Fibroblast of skin of left quadriceps (primary cell): ENCODE results near the gene CAPN10.

ENCODE experiments used
- DNase-seq, 2 experiments: peaks; one replicate each; pipeline ENCODE4 v3.0.0-alpha.2; 2013; ENCODE audit warnings: low read depth in 2 of 2

Gene CAPN10

DNA sequence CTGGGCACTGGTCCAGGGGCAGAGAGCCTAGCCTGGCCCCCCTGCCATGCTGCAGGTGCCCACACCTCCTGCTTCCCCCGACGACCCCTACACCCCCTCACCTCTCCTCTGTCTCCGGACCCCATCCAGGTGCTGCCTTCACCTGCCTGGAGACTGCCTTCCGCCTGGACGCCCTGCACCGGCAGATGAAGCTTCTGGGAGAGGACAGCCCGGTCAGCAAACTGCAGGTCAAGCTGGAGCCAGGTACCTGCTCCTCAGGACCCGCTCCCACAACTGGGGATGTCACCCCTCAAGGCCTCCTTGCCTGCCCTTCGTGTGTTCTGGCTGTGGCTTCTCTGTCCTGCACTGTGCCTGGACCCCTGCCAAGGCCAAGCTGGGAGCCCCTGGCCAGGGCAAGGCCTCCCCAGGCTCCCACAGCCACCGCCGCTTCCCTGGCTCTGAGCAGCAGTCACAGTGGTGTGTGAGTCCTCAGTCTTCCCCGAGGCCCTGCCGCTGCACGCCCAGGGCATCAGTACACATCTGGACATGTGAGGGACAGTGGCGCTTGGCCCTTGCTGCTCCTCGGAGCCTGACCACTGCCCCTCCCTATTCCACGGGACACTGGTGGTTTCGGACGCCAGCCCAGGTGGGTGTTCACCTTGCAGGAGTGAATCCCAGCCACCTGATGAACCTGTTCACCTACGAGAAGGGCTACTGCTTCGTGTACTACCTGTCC lies 12.0 kb upstream of the CAPN10 start:
- no peak for DNase-seq

DNA sequence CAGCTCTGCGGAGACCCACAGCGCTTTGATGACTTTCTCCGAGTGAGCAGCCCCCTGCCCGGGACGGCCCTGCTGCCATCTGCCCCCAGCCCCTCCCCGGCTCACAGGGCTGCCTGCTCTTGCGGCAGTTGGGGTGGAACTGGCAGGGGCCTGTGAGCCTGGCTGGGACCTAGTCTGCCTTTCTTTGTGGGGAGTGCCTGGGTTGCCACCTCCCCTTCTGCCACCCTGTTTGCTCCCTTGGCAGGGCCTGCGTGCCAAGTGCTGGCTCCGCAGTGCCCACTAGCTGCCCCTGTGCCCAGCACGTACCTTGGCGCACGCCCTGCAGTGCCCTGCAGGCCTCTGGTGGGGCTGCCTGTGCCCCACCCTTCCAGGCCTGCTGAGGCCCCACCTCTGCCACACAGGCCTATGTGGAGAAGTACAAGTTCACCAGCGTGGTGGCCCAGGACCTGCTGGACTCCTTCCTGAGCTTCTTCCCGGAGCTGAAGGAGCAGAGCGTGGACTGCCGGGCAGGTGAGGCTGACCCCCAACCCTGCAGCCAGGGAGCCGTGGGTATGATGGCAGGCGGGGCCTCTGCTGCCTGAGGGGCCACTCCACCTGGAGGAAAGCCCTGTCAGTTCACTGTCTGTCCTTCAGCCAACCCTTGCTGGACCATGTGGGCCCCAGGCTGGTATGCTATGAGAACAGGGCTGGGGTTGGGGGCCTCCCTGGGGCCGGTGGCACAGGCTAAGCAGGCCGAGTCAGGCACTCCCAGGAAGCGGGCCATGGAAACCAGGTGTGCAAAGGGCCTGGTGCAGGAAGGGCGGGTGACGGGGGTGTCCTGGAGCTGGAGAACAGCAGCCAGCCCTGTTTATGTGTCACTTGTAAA lies 11.2 kb upstream of the CAPN10 start:
- DNase-seq: no peak

DNA sequence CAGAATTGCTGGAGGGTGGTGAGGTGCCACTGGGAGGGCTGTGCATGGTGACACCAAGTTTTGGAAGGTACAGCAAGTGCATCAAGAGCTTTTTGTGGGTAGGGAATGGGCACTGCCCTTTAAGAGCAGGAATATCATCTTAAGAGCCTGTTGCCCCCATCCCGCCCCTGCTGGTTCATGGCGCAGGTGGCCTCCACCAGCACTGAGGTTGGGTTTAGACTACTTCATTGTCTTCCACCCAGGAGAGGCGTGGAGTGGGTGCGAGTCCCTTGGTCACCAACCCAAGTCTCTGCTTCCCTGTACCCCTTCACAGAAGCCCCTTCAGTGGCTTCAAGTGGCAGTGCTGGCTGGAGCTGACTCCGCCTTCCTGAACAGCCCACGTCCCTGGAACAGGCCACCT lies 10.5 kb upstream of the CAPN10 start:
- DNase-seq: no peak

- no peak for DNase-seq
Observed at GRCh38 chr2:240576436-240577205, 9.9 kb upstream of the CAPN10 start.

DNA sequence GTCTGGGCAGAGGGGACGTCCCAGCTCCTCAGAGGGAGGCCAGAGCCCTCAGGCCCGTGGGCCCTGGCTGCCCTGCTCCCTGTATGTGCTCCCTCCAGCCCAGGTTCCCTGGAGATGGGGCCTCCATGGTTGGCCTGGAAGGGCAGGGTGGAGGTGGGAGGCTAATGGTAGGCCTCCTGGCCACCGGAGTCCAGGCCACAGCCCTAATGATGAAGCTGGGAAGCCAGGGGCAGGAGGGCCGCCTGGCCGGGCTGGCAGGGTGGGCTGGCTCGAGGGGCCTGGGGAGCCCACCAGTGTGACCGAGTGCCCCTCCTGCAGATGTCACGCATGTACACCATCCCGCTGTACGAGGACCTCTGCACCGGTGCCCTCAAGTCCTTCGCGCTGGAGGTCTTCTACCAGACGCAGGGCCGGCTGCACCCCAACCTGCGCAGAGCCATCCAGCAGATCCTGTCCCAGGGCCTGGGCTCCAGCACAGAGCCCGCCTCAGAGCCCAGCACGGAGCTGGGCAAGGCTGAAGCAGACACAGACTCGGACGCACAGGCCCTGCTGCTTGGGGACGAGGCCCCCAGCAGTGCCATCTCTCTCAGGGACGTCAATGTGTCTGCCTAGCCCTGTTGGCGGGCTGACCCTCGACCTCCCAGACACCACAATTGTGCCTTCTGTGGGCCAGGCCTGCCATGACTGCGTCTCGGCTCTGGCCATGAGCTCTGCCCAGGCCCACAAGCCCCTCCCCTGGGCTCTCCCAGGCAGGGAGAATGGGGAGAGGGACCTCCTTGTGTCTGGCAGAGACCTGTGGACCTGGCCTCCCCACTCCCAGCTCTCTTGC lies 9.0 kb upstream of the CAPN10 start:
- DNase-seq: no peak

- no peak for DNase-seq
Observed at GRCh38 chr2:240578110-240578450, 8.5 kb upstream of the CAPN10 start.

GRCh38 chr2:240578488-240578887 lies 8.0 kb upstream of the CAPN10 start:
- no peak for DNase-seq

- DNase-seq: no peak
Observed at GRCh38 chr2:240579071-240579762, 7.3 kb upstream of the CAPN10 start.

DNA sequence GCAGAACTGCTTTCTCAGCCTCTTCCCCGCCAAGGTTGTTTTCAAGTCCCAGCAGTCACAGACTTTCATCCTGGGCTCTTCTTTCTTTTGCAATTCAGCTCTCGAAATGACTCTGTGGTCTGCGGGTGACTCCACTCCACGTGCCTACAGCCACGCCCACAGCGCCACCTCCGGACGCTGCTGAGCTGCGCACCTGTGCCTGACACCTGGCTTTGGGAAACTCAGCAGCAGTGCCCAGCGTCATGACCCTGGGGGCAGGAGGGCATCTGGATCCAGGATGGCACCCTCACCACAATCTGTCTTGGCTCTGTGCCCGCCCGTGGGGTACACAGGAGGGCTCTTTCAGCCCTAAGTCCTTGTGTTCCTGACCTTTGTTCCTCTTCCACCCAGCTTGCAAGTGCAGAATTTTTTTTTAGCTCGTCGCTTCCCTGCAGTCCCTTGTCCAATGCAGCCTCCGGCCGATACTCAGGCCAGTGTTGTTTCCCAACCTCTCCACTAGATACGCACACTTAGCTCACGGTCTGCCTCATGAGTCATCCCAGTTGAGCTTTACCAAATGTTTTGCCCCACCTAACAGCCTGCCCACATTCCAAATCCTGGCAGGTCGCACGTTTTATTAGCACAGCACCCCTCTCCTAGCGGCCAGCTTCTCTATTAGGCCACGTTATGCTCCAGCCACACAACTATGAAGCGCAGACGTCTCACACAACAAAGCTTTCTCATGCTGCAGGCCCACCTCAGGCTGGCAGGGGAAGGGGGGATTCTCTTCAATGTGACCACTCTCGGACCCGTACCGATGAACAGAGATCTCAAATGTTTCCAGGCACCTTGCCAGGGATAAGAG lies 6.5 kb upstream of the CAPN10 start:
- DNase-seq: no peak

GRCh38 chr2:240581811-240582210 lies 4.7 kb upstream of the CAPN10 start:
- no peak for DNase-seq

DNA sequence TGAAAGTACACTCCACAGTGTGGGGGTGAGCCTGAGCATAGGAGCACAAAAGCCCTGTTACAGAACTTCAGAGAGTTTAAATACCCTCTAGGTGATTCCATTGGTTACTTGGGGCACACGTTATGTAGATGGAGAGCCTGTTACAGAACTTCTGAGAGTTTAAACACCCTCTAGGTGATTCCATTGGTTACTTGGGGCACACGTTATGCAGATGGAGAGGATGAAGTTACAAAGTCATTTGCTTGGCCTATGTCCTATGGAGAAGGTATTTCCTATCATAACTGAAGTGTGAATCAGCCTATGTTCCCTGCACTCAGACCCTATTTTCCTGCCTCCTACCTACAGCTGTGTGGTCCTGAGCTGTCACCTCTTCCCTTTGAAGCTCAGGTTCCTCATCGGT lies 3.8 kb upstream of the CAPN10 start:
- DNase-seq: no peak

DNA sequence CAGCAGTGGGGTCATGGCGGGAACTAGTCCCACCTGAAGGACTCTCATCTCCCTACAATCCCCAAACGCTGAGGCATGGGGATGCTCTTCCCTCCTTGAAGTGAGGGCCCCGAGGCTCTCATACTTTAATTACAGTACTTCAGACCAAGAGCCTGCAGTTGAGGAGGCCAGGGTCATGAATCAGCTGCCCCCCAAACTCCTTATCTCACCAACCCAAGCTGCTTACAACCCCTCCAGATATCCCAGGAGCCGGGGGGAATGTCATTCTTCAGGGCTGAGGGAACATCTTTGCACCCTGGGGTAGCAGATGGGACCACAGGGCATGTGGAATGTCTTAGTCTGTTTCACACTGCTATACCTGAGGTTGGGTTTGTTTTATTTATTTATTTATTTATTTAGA lies 2.8 kb upstream of the CAPN10 start:
- no peak for DNase-seq

GRCh38 chr2:240584486-240585031 lies 2.0 kb upstream of the CAPN10 start:
- no peak for DNase-seq

GRCh38 chr2:240585101-240585500 lies 1.4 kb upstream of the CAPN10 start:
- no peak for DNase-seq

GRCh38 chr2:240585681-240586197 lies 795 bp upstream of the CAPN10 start:
- DNase-seq: no peak

GRCh38 chr2:240586919-240587800 lies 626 bp downstream of the CAPN10 start:
- no peak for DNase-seq

GRCh38 chr2:240588006-240588655 lies 1.6 kb downstream of the CAPN10 start:
- no peak for DNase-seq

DNA sequence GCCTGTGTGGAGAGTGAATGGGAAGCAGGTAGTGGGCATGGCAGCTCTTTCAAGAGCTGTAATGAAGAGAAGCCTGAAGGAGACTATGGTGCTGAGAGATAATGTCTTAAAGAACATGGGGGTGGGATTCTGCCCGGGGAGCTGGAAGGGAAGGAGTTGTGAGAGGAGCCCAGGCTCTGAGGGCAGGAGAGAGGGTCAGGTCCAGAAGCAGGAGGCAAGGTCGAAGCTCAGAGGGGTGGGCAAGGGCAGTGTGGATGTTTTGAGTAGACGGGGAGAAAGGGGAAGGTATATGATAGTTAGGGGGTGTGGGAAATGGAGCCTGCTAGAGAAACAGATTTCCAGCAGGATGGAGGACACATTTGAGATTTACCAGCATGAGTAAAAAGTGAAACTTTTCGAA lies 2.1 kb downstream of the CAPN10 start:
- no peak for DNase-seq
